HL-60 (cell line): ENCODE data around the gene PLEKHG2.
A peak's percentile ranks its signal among the peaks of the same experiment; 100 is the strongest.

Experiments
- DNase-seq, 2 experiments: peaks; one replicate each; pipeline ENCODE4 v3.0.0-alpha.2; 2010 to 2020; ENCODE audit warnings: low read depth in 1 of 2, low spot score in 1 of 2
- H3K27ac ChIP-seq: fragments of 250-450 bp; sonication (Bioruptor Pico); replicated peaks from 2 replicates; pipeline ENCODE4 v1.5.1; 2020; ENCODE audit warnings: mild to moderate bottlenecking, moderate library complexity
- H3K27me3 ChIP-seq: fragments of 250-450 bp; sonication (Bioruptor Pico); 2 replicates; pipeline ENCODE4 v1.5.1; 2021; ENCODE audit warnings: mild to moderate bottlenecking, moderate library complexity; ENCODE audit not compliant: insufficient read depth, poor library complexity, severe bottlenecking
- H3K4me3 ChIP-seq: replicated peaks from 2 replicates; pipeline ENCODE4 v1.5.1; 2011; ENCODE audit warnings: mild to moderate bottlenecking, control low read depth, low read length; ENCODE audit not compliant: insufficient read depth
- CTCF ChIP-seq: IDR thresholded peaks from one replicate; pipeline ENCODE4 v1.5.1; 2011; ENCODE audit warnings: low read length, control low read depth, inconsistent platforms; ENCODE audit not compliant: insufficient read depth
- GABPA ChIP-seq: IDR thresholded peaks from 2 replicates; pipeline ENCODE4 v1.6.1; 2012; ENCODE audit warnings: low read depth
- POLR2AphosphoS5 ChIP-seq: IDR thresholded peaks from 2 replicates; pipeline ENCODE4 v1.6.1; 2012; ENCODE audit warnings: low read depth
- REST ChIP-seq: IDR thresholded peaks from 2 replicates; pipeline ENCODE4 v1.6.1; 2012; ENCODE audit warnings: low read depth; ENCODE audit not compliant: insufficient replicate concordance
- SPI1 ChIP-seq: IDR thresholded peaks from 2 replicates; pipeline ENCODE4 v1.6.1; 2012; ENCODE audit warnings: low read depth, mild to moderate bottlenecking, borderline replicate concordance

PLEKHG2 gene

GRCh38 chr19:39445196-39446111 lies 33.0 kb downstream of the PLEKHG2 start, which contains the start of gene SUPT5H:
Gene SUPT5H (plus strand): TSS chr19:39445582. CDS start chr19:39445891, 309 bp downstream.
- peak; percentile 15 for TF ChIP-seq REST
- TF ChIP-seq CTCF: no peak
- TF ChIP-seq POLR2AphosphoS5: peak; percentile 99
- TF ChIP-seq GABPA: peak; percentile 33
- TF ChIP-seq SPI1: peak; percentile 1; the same call in 1 of the 2 replicates
- peak; percentile 98 to 99 for DNase-seq
- H3K27me3 ChIP-seq: no peaks in the 10 kb centered on the region
- H3K27ac ChIP-seq: peak within 1 kb of the TSS; percentile 78
- peak within 1 kb of the TSS; percentile 81 for H3K4me3 ChIP-seq

DNA sequence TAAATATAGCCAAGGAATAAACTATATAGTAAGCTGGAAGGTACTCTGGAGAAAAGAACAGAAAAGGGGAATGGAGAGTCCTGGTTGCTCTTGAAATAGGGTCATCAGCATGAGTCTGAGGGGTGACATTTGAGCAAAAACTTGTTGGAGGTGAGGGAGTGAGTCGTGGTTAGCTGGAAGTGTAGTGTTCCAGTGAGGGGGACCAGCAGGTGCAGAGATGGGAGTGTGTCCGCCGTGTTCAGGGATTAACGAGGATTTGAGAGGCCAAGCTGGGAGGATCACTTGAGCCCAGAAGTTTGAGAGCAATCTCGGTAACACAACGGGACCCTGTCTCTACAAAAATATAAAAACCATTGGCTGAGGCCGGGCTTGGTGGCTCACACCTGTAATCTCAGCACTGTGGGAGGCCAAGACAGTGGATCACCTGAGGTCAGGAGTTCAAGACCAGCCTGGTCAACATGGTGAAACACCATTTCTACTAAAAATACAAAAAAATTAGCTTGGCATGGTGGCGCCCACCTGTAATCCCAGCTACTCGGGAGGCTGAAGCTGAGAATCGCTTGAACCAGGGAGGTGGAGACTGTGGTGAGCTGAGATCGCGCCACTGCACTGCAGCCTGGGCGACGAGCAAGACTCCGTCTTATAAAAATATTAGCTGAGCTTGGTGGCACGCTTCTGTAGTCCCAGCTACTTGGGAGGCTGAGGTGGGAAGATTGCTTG lies 34.1 kb downstream of the PLEKHG2 start:
- TF ChIP-seq SPI1 (no peak), CTCF (no peak), POLR2AphosphoS5 (no peak), REST (no peak), GABPA (no peak)
- peak overlapping the region; percentile 78 for H3K27ac ChIP-seq
- H3K4me3 ChIP-seq: peak overlapping the region; percentile 81
- H3K27me3 ChIP-seq: no peaks in the 10 kb centered on the region
- no peak for DNase-seq

GRCh38 chr19:39448271-39448670 lies 35.8 kb downstream of the PLEKHG2 start:
- no peaks in the 10 kb centered on the region for H3K27me3 ChIP-seq
- no peak for TF ChIP-seq CTCF
- TF ChIP-seq GABPA: no peak
- TF ChIP-seq SPI1: no peak
- no peak for TF ChIP-seq REST
- no peak for TF ChIP-seq POLR2AphosphoS5
- DNase-seq: peak in 1 of 2 experiments; percentile 38
- H3K27ac ChIP-seq: no peak overlapping the region
- H3K4me3 ChIP-seq: no peak overlapping the region
